CD4-positive, alpha-beta T cell (primary cell): ENCODE data around the gene PDK2. TPM values are rescaled to one million over a fixed set of nuclear protein-coding genes. Genes with fewer than 3 reads are reported as not detected.

Source experiments
- ATAC-seq: fragments of 200-7000 bp; cut with Tn5 transposase; one replicate; pipeline ENCODE4 v1.10.0; 2022; ENCODE audit warnings: mild to moderate bottlenecking; ENCODE audit not compliant: poor library complexity
- CTCF ChIA-PET: fragments of 350-600 bp; sonication (Branson Sonifier 250); formaldehyde crosslinking; loops from one replicate; lab custom pipeline; 2021; ENCODE audit warnings: antibody characterized with exemption, inconsistent platforms; lab: Charles Lee
- POLR2A ChIA-PET: fragments of 350-600 bp; sonication (Branson Sonifier 250); formaldehyde crosslinking; loops from one replicate; lab custom pipeline; 2021; ENCODE audit warnings: antibody characterized with exemption, inconsistent platforms; lab: Charles Lee
- DNase-seq, 14 experiments: peaks; one replicate each; pipeline ENCODE4 v3.0.0-alpha.2; 2013 to 2020; ENCODE audit warnings: mixed read lengths in 2 of 14
- H3K27ac ChIP-seq, 2 donors: one replicate each; pipeline versions ENCODE4 v1.5.1 to v1.7.0; 2013; ENCODE audit warnings: low read length in 2 of 2, low read depth in 1 of 2, mild to moderate bottlenecking in 1 of 2
- H3K27me3 ChIP-seq, 2 experiments: 1 replicate in 1 of 2; 2 replicates in 1 of 2; pipeline versions ENCODE4 v1.6.1 to v1.7.0; 2013; ENCODE audit warnings: low read length in 2 of 2, control low read depth in 1 of 2, mild to moderate bottlenecking in 1 of 2, moderate library complexity in 1 of 2; ENCODE audit not compliant: insufficient read depth in 2 of 2, control insufficient read depth in 1 of 2
- H3K36me3 ChIP-seq: one replicate; pipeline ENCODE4 v1.6.1; 2013; ENCODE audit warnings: low read length, control low read depth; ENCODE audit not compliant: insufficient read depth
- H3K4me1 ChIP-seq: one replicate; pipeline ENCODE4 v1.6.1; 2013; ENCODE audit warnings: low read length, control low read depth; ENCODE audit not compliant: insufficient read depth
- H3K4me3 ChIP-seq: one replicate; pipeline ENCODE4 v1.5.1; 2013; ENCODE audit warnings: mild to moderate bottlenecking, low read length, moderate library complexity
- H3K9me3 ChIP-seq, 2 experiments: 1 replicate in 1 of 2; 2 replicates in 1 of 2; pipeline versions ENCODE4 v1.6.1 to v1.7.0; 2013; ENCODE audit warnings: low read length in 2 of 2, mild to moderate bottlenecking in 2 of 2, control low read depth in 1 of 2, moderate library complexity in 1 of 2; ENCODE audit not compliant: control insufficient read depth in 1 of 2, insufficient read depth in 1 of 2
- H3K27ac Mint-ChIP-seq: one replicate; pipeline ENCODE4 v1.8.0; 2020; ENCODE audit warnings: mixed read lengths
- H3K27me3 Mint-ChIP-seq: one replicate; pipeline ENCODE4 v1.8.0; 2021; ENCODE audit warnings: mixed read lengths
- H3K36me3 Mint-ChIP-seq: one replicate; pipeline ENCODE4 v1.8.0; 2021; ENCODE audit warnings: low read depth, mixed read lengths
- H3K4me1 Mint-ChIP-seq: one replicate; pipeline ENCODE4 v1.8.0; 2021; ENCODE audit warnings: low read depth, mixed read lengths
- H3K4me3 Mint-ChIP-seq: one replicate; pipeline ENCODE4 v1.8.0; 2020; ENCODE audit warnings: mild to moderate bottlenecking, mixed read lengths
- H3K9me3 Mint-ChIP-seq: one replicate; pipeline ENCODE4 v1.8.0; 2020; ENCODE audit warnings: mixed read lengths
- CTCF ChIP-seq: fragments of 200-600 bp; IDR thresholded peaks from one replicate; pipeline ENCODE4 v1.8.0; 2022; ENCODE audit warnings: antibody characterized with exemption, mild to moderate bottlenecking
- intact Hi-C, 2 experiments: fragments of 100-400 bp; cut with DNase I in 1 of 2; cut with micrococcal nuclease in 1 of 2; formaldehyde crosslinking; loops; one replicate each; pipeline versions ENCODE4 v1.15.1 to v1.9.0; 2023 to 2025; cut with DNase I, micrococcal nuclease
- total RNA-seq, 174 experiments: library from RNA in 2 of 174; stranded (reverse) in 2 of 174; gene quantifications; one replicate each; pipeline ENCODE4 v1.2.3 and lab custom pipeline; 2021 to 2026

The PDK2 gene
- total RNA-seq, 2 experiments from 2014 or later = 8.7 to 10.1 TPM

- Mint-ChIP-seq H3K36me3 (peaks cover 43% of the 10 kb centered on the region), H3K4me1 (peaks cover 33% of the 10 kb centered on the region), H3K27me3 (peaks cover 27% of the 10 kb centered on the region), H3K9me3 (no peaks in the 10 kb centered on the region), H3K27ac (peak overlapping the region; percentile 81), H3K4me3 (peak overlapping the region; percentile 38)
- DNase-seq = no peak
- H3K4me1 ChIP-seq = peaks cover 36% of the 10 kb centered on the region
- no peak for TF ChIP-seq CTCF
- intact Hi-C loops = loop anchor here in 1 of 2 experiments (5.0 kb wide), 1 partner anchor 35 kb away; the partner anchor contains the start of gene SGCA
- H3K4me3 ChIP-seq = no peak overlapping the region
- H3K27me3 ChIP-seq = peaks cover 10 to 13% of the 10 kb centered on the region in 2 experiments
- H3K27ac ChIP-seq = no peak overlapping the region
- ChIA-PET CTCF (interaction anchor here (1.2 to 3.1 kb wide), 4 partner anchors 8 to 38 kb away, joined by 3 to 12 read pairs (median 7); no protein-coding TSS in a partner anchor), POLR2A (interaction anchor here (0.7 to 1.0 kb wide), 3 partner anchors 8 to 18 kb away, joined by 3 to 5 read pairs (median 4); partner anchors contain the start of gene PPP1R9B)
- H3K9me3 ChIP-seq = no peaks in the 10 kb centered on the region
- ATAC-seq = no peak
- H3K36me3 ChIP-seq = peaks cover 30% of the 10 kb centered on the region
Measured at GRCh38 chr17:50132104-50132794, 37.1 kb downstream of the PDK2 start.

GRCh38 chr17:50133028-50133768 is 38.0 kb downstream of the PDK2 start:
- peaks cover 53% of the 10 kb centered on the region for H3K36me3 Mint-ChIP-seq
- H3K9me3 Mint-ChIP-seq = no peaks in the 10 kb centered on the region
- H3K27me3 Mint-ChIP-seq = peaks cover 27% of the 10 kb centered on the region
- ATAC-seq = no peak
- DNase-seq = no peak
- peaks cover 42% of the 10 kb centered on the region for H3K4me1 ChIP-seq
- ChIA-PET CTCF (interaction anchor here (2.7 kb wide), 1 partner anchor 28 kb away, joined by 12 read pairs; no protein-coding TSS in a partner anchor), POLR2A (interaction anchor here (1.0 kb wide), 1 partner anchor 17 kb away, joined by 5 read pairs; the partner anchor contains the start of gene PPP1R9B)
- H3K4me3 ChIP-seq = no peak overlapping the region
- H3K9me3 ChIP-seq = no peaks in the 10 kb centered on the region
- intact Hi-C loops = loop anchor here in 1 of 2 experiments (5.0 kb wide), 1 partner anchor 34 kb away; the partner anchor contains the start of gene SGCA
- no peak for TF ChIP-seq CTCF
- peaks cover 40% of the 10 kb centered on the region for H3K36me3 ChIP-seq
- H3K4me3 Mint-ChIP-seq = no peak overlapping the region
- peaks cover 10 to 13% of the 10 kb centered on the region in 2 experiments for H3K27me3 ChIP-seq
- H3K4me1 Mint-ChIP-seq = peaks cover 42% of the 10 kb centered on the region
- no peak overlapping the region for H3K27ac Mint-ChIP-seq
- H3K27ac ChIP-seq = no peak overlapping the region

- H3K27ac Mint-ChIP-seq = no peak overlapping the region
- H3K36me3 Mint-ChIP-seq = peaks cover 58% of the 10 kb centered on the region
- POLR2A ChIA-PET = no interaction called here
- peaks cover 42% of the 10 kb centered on the region for H3K4me1 Mint-ChIP-seq
- peaks cover 45% of the 10 kb centered on the region for H3K36me3 ChIP-seq
- peaks cover 9 to 10% of the 10 kb centered on the region in 2 experiments for H3K27me3 ChIP-seq
- DNase-seq (no peak), ATAC-seq (no peak)
- CTCF ChIA-PET = no interaction called here
- peaks cover 41% of the 10 kb centered on the region for H3K4me1 ChIP-seq
- H3K4me3 Mint-ChIP-seq = no peak overlapping the region
- intact Hi-C loops = loop anchor here in 1 of 2 experiments (5.0 kb wide), 1 partner anchor 34 kb away; the partner anchor contains the start of gene SGCA
- H3K9me3 Mint-ChIP-seq = no peaks in the 10 kb centered on the region
- no peak overlapping the region for H3K4me3 ChIP-seq
- no peak overlapping the region for H3K27ac ChIP-seq
- peaks cover 22% of the 10 kb centered on the region for H3K27me3 Mint-ChIP-seq
- TF ChIP-seq CTCF = no peak
- H3K9me3 ChIP-seq = no peaks in the 10 kb centered on the region
Measured at GRCh38 chr17:50133769-50134099, 38.6 kb downstream of the PDK2 start.
